MM.1S (cell line): Measurements from ENCODE around the gene RANBP1.

ENCODE experiments used
- DNase-seq: peaks from one replicate; pipeline ENCODE4 v3.0.0-alpha.2; 2015
- H2AFZ ChIP-seq: fragments of 300-600 bp; sonication (generic); 2 replicates; pipeline ENCODE4 v1.6.0; 2016; ENCODE audit warnings: antibody characterized with exemption, low read length
- H3F3A ChIP-seq: fragments of 300-600 bp; sonication (generic); 2 replicates; pipeline ENCODE4 v1.6.1; 2016; ENCODE audit warnings: mild to moderate bottlenecking, antibody characterized with exemption, low read length, moderate library complexity, mixed read lengths; ENCODE audit not compliant: insufficient read depth
- H3K27ac ChIP-seq: fragments of 300-600 bp; sonication (generic); 2 replicates; pipeline ENCODE4 v1.5.1; 2016; ENCODE audit warnings: mild to moderate bottlenecking, low read length
- H3K27me3 ChIP-seq: fragments of 300-600 bp; sonication (generic); replicated peaks from 2 replicates; pipeline ENCODE4 v1.6.0; 2016; ENCODE audit warnings: low read length; ENCODE audit not compliant: insufficient read depth
- H3K36me3 ChIP-seq: fragments of 300-600 bp; sonication (generic); replicated peaks from 2 replicates; pipeline ENCODE4 v1.6.1; 2016; ENCODE audit warnings: mild to moderate bottlenecking, low read length, mixed read lengths; ENCODE audit not compliant: insufficient read depth
- H3K4me1 ChIP-seq: fragments of 300-600 bp; sonication (generic); 2 replicates; pipeline ENCODE4 v1.6.1; 2016; ENCODE audit warnings: low read length, mixed read lengths
- H3K4me2 ChIP-seq: fragments of 300-600 bp; sonication (generic); 2 replicates; pipeline ENCODE4 v1.6.0; 2016; ENCODE audit warnings: low read depth, low read length
- H3K4me3 ChIP-seq: fragments of 300-600 bp; sonication (generic); 2 replicates; pipeline ENCODE4 v1.5.1; 2016; ENCODE audit warnings: low read length, mixed read lengths
- H3K79me2 ChIP-seq: fragments of 300-600 bp; sonication (generic); 2 replicates; pipeline ENCODE4 v1.6.1; 2016; ENCODE audit warnings: mixed run types, low read length, mixed read lengths
- H3K9ac ChIP-seq: fragments of 300-600 bp; sonication (generic); 2 replicates; pipeline ENCODE4 v1.6.1; 2016; ENCODE audit warnings: low read length, mixed read lengths
- H3K9me2 ChIP-seq: fragments of 300-600 bp; sonication (generic); replicated peaks from 2 replicates; pipeline ENCODE4 v1.6.1; 2016; ENCODE audit warnings: mild to moderate bottlenecking, low read length, mixed read lengths; ENCODE audit not compliant: insufficient read depth
- H3K9me3 ChIP-seq: fragments of 300-600 bp; sonication (generic); replicated peaks from 2 replicates; pipeline ENCODE4 v1.6.1; 2016; ENCODE audit warnings: mild to moderate bottlenecking, low read length, mixed read lengths; ENCODE audit not compliant: insufficient read depth
- H4K20me1 ChIP-seq: fragments of 300-600 bp; sonication (generic); 2 replicates; pipeline ENCODE4 v1.6.1; 2016; ENCODE audit warnings: mild to moderate bottlenecking, low read length, moderate library complexity, mixed read lengths; ENCODE audit not compliant: insufficient read depth
- CTCF ChIP-seq: fragments of 300-600 bp; sonication (generic); IDR thresholded peaks from 2 replicates; pipeline ENCODE4 v1.5.1; 2016; ENCODE audit warnings: antibody characterized with exemption, low read length, mixed read lengths
- EZH2 ChIP-seq: fragments of 300-600 bp; sonication (generic); optimal IDR thresholded peaks from 2 replicates; pipeline ENCODE3; 2017; ENCODE audit warnings: low read depth, mild to moderate bottlenecking, antibody characterized with exemption, low read length, mixed read lengths
- EZH2phosphoT487 ChIP-seq: fragments of 300-600 bp; sonication (generic); IDR thresholded peaks from 2 replicates; pipeline ENCODE4 v1.6.1; 2018; ENCODE audit warnings: antibody characterized with exemption, low read length

RANBP1 gene

GRCh38 chr22:20148414-20148813 is 32.5 kb downstream of the RANBP1 start:
- no peak overlapping the region for H3K4me2 ChIP-seq
- no peak overlapping the region for H3K27ac ChIP-seq
- H3K9me2 ChIP-seq: no peaks in the 10 kb centered on the region
- peaks cover 17% of the 10 kb centered on the region for H3K27me3 ChIP-seq
- no peaks in the 10 kb centered on the region for H3K4me1 ChIP-seq
- H3K9ac ChIP-seq: no peak overlapping the region
- no peaks in the 10 kb centered on the region for H3K36me3 ChIP-seq
- H3K79me2 ChIP-seq: no peaks in the 10 kb centered on the region
- H3K4me3 ChIP-seq: no peak overlapping the region
- DNase-seq: no peak
- no peaks in the 10 kb centered on the region for H3K9me3 ChIP-seq
- no peak overlapping the region for H2AFZ ChIP-seq
- H3F3A ChIP-seq: no peaks in the 10 kb centered on the region
- no peak for TF ChIP-seq EZH2phosphoT487
- TF ChIP-seq CTCF: no peak
- no peaks in the 10 kb centered on the region for H4K20me1 ChIP-seq

GRCh38 chr22:20149257-20150250 is 33.6 kb downstream of the RANBP1 start:
- Histone ChIP-seq H3K4me2 (no peak overlapping the region), H2AFZ (no peak overlapping the region), H3K27ac (no peak overlapping the region), H3K9me3 (no peaks in the 10 kb centered on the region), H3K27me3 (peaks cover 28% of the 10 kb centered on the region), H3K4me3 (no peak overlapping the region), H4K20me1 (no peaks in the 10 kb centered on the region), H3F3A (no peaks in the 10 kb centered on the region), H3K9me2 (no peaks in the 10 kb centered on the region), H3K9ac (no peak overlapping the region), H3K36me3 (no peaks in the 10 kb centered on the region), H3K4me1 (no peaks in the 10 kb centered on the region), H3K79me2 (no peaks in the 10 kb centered on the region)
- DNase-seq: no peak
- TF ChIP-seq EZH2 (no peak), EZH2phosphoT487 (no peak)

GRCh38 chr22:20150381-20151275 is 34.7 kb downstream of the RANBP1 start, which contains the start of gene CCDC188:
Gene CCDC188, minus strand, starts transcription at chr22:20151055. Its CDS starts 69 bp downstream, at chr22:20150986.
- Histone ChIP-seq H3K9me2 (no peaks in the 10 kb centered on the region), H3K4me3 (no peak within 1 kb of the TSS), H2AFZ (no peak within 1 kb of the TSS), H3K27ac (no peak within 1 kb of the TSS), H3K9ac (no peak within 1 kb of the TSS), H3K4me1 (no peaks in the 10 kb centered on the region), H3K79me2 (no peaks in the 10 kb centered on the region), H3K9me3 (no peaks in the 10 kb centered on the region), H4K20me1 (no peaks in the 10 kb centered on the region), H3K4me2 (no peak within 1 kb of the TSS), H3K36me3 (no peaks in the 10 kb centered on the region), H3K27me3 (peaks cover 38% of the 10 kb centered on the region), H3F3A (no peaks in the 10 kb centered on the region)
- DNase-seq: no peak
- TF ChIP-seq EZH2 (no peak), CTCF (no peak), EZH2phosphoT487 (no peak)
